Stomach (tissue), 9 donors: ENCODE results near the gene REEP6. TPM values are rescaled to one million over a fixed set of nuclear protein-coding genes. Genes with fewer than 3 reads are reported as not detected.
"Not testable (repeated sequence)": the region's sequence is repeated elsewhere in the genome, so short reads cannot be mapped to it uniquely, and the experiment has no call there.

Experiments used
- DNase-seq, 2 donors: peaks; one replicate each; pipeline versions ENCODE4 v3.0.0 to v3.0.0-alpha.2; 2013 to 2019
- H3K27ac ChIP-seq, 5 donors: fragments of 200-600 bp in 4 of 5; sonication (generic) in 4 of 5; one replicate each; pipeline ENCODE4 v1.5.1; 2013 to 2019; ENCODE audit warnings: mild to moderate bottlenecking in 1 of 5, moderate library complexity in 1 of 5
- H3K27me3 ChIP-seq, 3 donors: fragments of 200-600 bp; sonication (generic); one replicate each; pipeline ENCODE4 v1.5.1; 2017 to 2019; ENCODE audit warnings: mixed run types in 1 of 3
- H3K36me3 ChIP-seq, 4 donors: fragments of 200-600 bp; sonication (generic); 1 replicate in 3 of 4; 2 replicates in 1 of 4; pipeline ENCODE4 v1.5.1; 2016 to 2019
- H3K4me1 ChIP-seq, 4 donors: fragments of 200-600 bp; sonication (generic); one replicate each; pipeline ENCODE4 v1.5.1; 2016 to 2019
- H3K4me3 ChIP-seq, 4 donors: fragments of 200-600 bp; sonication (generic) in 3 of 4; one replicate each; pipeline ENCODE4 v1.5.1; 2016 to 2019; ENCODE audit warnings: mild to moderate bottlenecking in 1 of 4
- H3K9me3 ChIP-seq, 4 donors: fragments of 200-600 bp; sonication (generic); one replicate each; pipeline ENCODE4 v1.5.1; 2016 to 2019
- EP300 ChIP-seq: sonication (generic); formaldehyde crosslinking; IDR thresholded peaks from one replicate; pipeline ENCODE4 v1.6.1; 2017; ENCODE audit warnings: antibody characterized with exemption
- POLR2A ChIP-seq, 4 donors: fragments of 450-650 bp; IDR thresholded peaks; one replicate each; pipeline ENCODE4 v1.6.1; 2016; ENCODE audit warnings: antibody characterized with exemption in 4 of 4, control low read depth in 2 of 4, mild to moderate bottlenecking in 1 of 4, moderate library complexity in 1 of 4
- POLR2AphosphoS5 ChIP-seq, 3 donors: sonication (generic); formaldehyde crosslinking; IDR thresholded peaks; one replicate each; pipeline ENCODE4 v1.6.1; 2016; ENCODE audit warnings: antibody characterized with exemption in 3 of 3
- WGBS, 5 donors: extraction: QIAGEN DNeasy Blood & Tissue Kit in 3 of 5; methylation state at CpG; one replicate each; pipeline versions ENCODE4 v1.1.5 to v1.1.7; 2013 to 2018; 5-methylcytosine and 5-hydroxymethylcytosine counted together
- intact Hi-C: fragments of 100-400 bp; cut with DNase I; formaldehyde crosslinking; loops from one replicate; pipeline ENCODE4 v1.15.1; 2023; ENCODE audit warnings: low total_unique reads
- polyA plus RNA-seq, 3 donors: library from polyadenylated mRNA; stranded (reverse); fragments of 200-250 nt; gene quantifications; one replicate each; pipeline ENCODE4 v1.2.3, GENCODE V29; 2013
- total RNA-seq, 5 donors: library from RNA; depleted of rRNA; stranded (reverse); fragments of >200 nt; gene quantifications; one replicate each; pipeline versions ENCODE4 v1.1.0 to v1.2.3, GENCODE V29; 2014 to 2016
- TF ChIP-seq, protein P1 (sequence below), 7 experiments: fragments of 450-650 bp in 4 of 7; fragments of 200-600 bp in 3 of 7; sonication (generic) in 3 of 7; IDR thresholded peaks; one replicate each; pipeline ENCODE4 v1.5.1; 2016 to 2019; ENCODE audit warnings: antibody characterized with exemption in 7 of 7, control low read depth in 2 of 7, mild to moderate bottlenecking in 1 of 7
- donor health status: healthy with polysubstance abuse.
- donor health status: Bipolar disorder and iron deficiency.
- donor health status: healthy.

The REEP6 gene
- total and polyA plus RNA-seq, 8 donors, result 3.5 to 24.3 (median 6.1) TPM; not detected in 3

GRCh38 chr19:1514295-1514661, 23.3 kb downstream of the REEP6 start:
- Histone ChIP-seq H3K36me3 (no peaks in the 10 kb centered on the region), H3K4me1 (peaks cover 12 to 27% (median 21%) of the 10 kb centered on the region in 4 donors), H3K27me3 (peaks cover 14 to 83% (median 33%) of the 10 kb centered on the region in 3 donors), H3K4me3 (no peak overlapping the region), H3K27ac (no peak overlapping the region), H3K9me3 (no peaks in the 10 kb centered on the region)
- TF ChIP-seq, protein P1, sequence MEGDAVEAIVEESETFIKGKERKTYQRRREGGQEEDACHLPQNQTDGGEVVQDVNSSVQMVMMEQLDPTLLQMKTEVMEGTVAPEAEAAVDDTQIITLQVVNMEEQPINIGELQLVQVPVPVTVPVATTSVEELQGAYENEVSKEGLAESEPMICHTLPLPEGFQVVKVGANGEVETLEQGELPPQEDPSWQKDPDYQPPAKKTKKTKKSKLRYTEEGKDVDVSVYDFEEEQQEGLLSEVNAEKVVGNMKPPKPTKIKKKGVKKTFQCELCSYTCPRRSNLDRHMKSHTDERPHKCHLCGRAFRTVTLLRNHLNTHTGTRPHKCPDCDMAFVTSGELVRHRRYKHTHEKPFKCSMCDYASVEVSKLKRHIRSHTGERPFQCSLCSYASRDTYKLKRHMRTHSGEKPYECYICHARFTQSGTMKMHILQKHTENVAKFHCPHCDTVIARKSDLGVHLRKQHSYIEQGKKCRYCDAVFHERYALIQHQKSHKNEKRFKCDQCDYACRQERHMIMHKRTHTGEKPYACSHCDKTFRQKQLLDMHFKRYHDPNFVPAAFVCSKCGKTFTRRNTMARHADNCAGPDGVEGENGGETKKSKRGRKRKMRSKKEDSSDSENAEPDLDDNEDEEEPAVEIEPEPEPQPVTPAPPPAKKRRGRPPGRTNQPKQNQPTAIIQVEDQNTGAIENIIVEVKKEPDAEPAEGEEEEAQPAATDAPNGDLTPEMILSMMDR (IDR thresholded peaks at IDR 0.05), result no peak
- TF ChIP-seq EP300, result no peak
- no peak for TF ChIP-seq POLR2A (IDR thresholded peaks at IDR 0.05)
- TF ChIP-seq POLR2AphosphoS5 (IDR thresholded peaks at IDR 0.05), result no peak
- no peak for DNase-seq
- WGBS, 5 donors, result 60 to 81% (median 65%) methylated on average over 9 to 10 of the region's 10 CpGs
- intact Hi-C loops, result no loop called here

GRCh38 chr19:1514986-1515721, 24.2 kb downstream of the REEP6 start:
- no peaks in the 10 kb centered on the region for H3K9me3 ChIP-seq
- no peak for DNase-seq
- H3K4me1 ChIP-seq, result peaks cover 12 to 27% (median 21%) of the 10 kb centered on the region in 4 donors
- H3K27me3 ChIP-seq, result peaks cover 14 to 82% (median 33%) of the 10 kb centered on the region in 3 donors
- no peak overlapping the region for H3K27ac ChIP-seq
- no peaks in the 10 kb centered on the region for H3K36me3 ChIP-seq
- WGBS, 5 donors, result 68 to 76% (median 69%) methylated on average over 13 to 14 of the region's 14 CpGs
- TF ChIP-seq POLR2AphosphoS5 (IDR thresholded peaks at IDR 0.05) (no peak), EP300 (no peak), POLR2A (IDR thresholded peaks at IDR 0.05) (no peak)
- TF ChIP-seq, protein P1 (IDR thresholded peaks at IDR 0.05), result no peak
- intact Hi-C loops, result no loop called here
- H3K4me3 ChIP-seq, result no peak overlapping the region

GRCh38 chr19:1516395-1516753, 25.4 kb downstream of the REEP6 start:
- Histone ChIP-seq H3K4me1 (peaks cover 12 to 27% (median 18%) of the 10 kb centered on the region in 4 donors), H3K27ac (no peak overlapping the region), H3K4me3 (no peak overlapping the region), H3K27me3 (peaks cover 14 to 78% (median 27%) of the 10 kb centered on the region in 3 donors), H3K36me3 (no peaks in the 10 kb centered on the region), H3K9me3 (no peaks in the 10 kb centered on the region)
- WGBS, 5 donors, result 66 to 76% (median 72%) methylated on average over 8 of the region's 8 CpGs
- intact Hi-C loops, result no loop called here
- TF ChIP-seq POLR2A (IDR thresholded peaks at IDR 0.05) (no peak), POLR2AphosphoS5 (IDR thresholded peaks at IDR 0.05) (no peak), EP300 (no peak)
- TF ChIP-seq, protein P1 (IDR thresholded peaks at IDR 0.05), result no peak
- DNase-seq, result no peak

DNA sequence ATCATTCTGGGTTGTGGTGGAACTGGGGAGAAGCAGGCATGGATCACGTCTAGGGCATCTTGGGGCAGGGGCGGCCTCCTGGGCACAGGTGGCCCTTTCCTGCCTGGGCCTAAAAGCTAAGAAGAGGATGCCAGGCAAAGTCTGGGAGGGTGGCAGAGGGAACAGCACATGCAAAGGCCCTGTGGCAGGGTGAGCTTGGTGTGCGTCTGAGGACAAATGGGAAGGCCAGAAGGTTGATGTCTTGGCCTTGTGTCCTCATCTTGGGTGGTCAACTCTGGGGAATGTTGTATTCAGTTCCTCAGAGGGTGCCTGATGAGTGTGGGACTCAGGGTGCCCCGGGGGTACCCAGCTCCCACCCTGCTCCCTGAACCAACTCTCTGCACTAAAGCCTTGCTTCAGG, 27.5 kb downstream of the REEP6 start:
- Histone ChIP-seq H3K9me3 (no peaks in the 10 kb centered on the region), H3K36me3 (no peaks in the 10 kb centered on the region), H3K27me3 (peaks cover 2 to 76% (median 18%) of the 10 kb centered on the region in 3 donors), H3K4me3 (no peak overlapping the region), H3K4me1 (peaks cover 3 to 6% (median 5%) of the 10 kb centered on the region in 4 donors), H3K27ac (no peak overlapping the region)
- DNase-seq, result no peak
- intact Hi-C loops, result no loop called here
- TF ChIP-seq, protein P1 (IDR thresholded peaks at IDR 0.05), result no peak
- TF ChIP-seq POLR2AphosphoS5 (IDR thresholded peaks at IDR 0.05) (no peak), EP300 (no peak), POLR2A (IDR thresholded peaks at IDR 0.05) (no peak)
- 75 to 96% (median 87%) methylated on average over 4 of the region's 4 CpGs for WGBS, 5 donors

DNA sequence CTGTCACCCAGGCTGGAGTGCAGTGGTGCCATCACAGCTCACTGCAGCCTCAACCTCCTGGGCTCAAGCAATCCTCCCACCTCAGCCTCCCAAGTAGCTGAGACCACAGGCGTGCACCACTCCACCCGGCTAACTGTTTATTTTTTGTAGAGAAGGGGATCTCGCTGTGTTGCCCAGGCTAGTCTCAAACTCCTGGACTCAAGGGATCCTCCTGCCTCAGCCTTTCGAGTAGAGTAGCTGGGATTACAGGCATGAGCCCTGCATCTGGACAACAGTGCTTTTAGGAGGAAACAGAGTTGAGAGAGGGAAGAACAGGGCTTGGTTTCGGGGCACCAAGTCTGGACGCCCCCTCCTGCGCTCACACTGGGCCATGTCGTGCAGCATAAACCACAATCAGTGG, 28.8 kb downstream of the REEP6 start:
- intact Hi-C loops, H3K9me3 ChIP-seq: not testable (repeated sequence)
- 80 to 88% (median 81%) methylated on average over 4 to 8 of the region's 8 CpGs for WGBS, 5 donors

More for the DNA sequence above, 28.8 kb downstream of the REEP6 start:
- H3K36me3 ChIP-seq, H3K4me3 ChIP-seq, DNase-seq, H3K27ac ChIP-seq: not testable (repeated sequence)
- peaks cover 0 to 13% (median 10%) of the 10 kb centered on the region in 4 donors for H3K4me1 ChIP-seq
- H3K27me3 ChIP-seq, result peaks cover 2 to 76% (median 22%) of the 10 kb centered on the region in 3 donors
